ENCODE data around the gene GPR15LG.
A peak's percentile ranks its signal among the peaks of the same experiment; 100 is the strongest.
"Not testable (repeated sequence)": the region's sequence is repeated elsewhere in the genome, so short reads cannot be mapped to it uniquely, and the experiment has no call there.

The GPR15LG gene

GRCh38 chr10:84173501-84173929 lies at the start of gene GPR15LG:
Gene GPR15LG, plus strand, starts transcription at chr10:84173801. Its CDS starts 51 bp downstream, at chr10:84173852.
- DNase-seq (ENCODE audit: low read depth, low spot score), result no peak

- DNase-seq (ENCODE audit: low read depth, low spot score), result not testable (repeated sequence)
Observed at GRCh38 chr10:84125910-84126784, 47.5 kb upstream of the GPR15LG start.

DNA sequence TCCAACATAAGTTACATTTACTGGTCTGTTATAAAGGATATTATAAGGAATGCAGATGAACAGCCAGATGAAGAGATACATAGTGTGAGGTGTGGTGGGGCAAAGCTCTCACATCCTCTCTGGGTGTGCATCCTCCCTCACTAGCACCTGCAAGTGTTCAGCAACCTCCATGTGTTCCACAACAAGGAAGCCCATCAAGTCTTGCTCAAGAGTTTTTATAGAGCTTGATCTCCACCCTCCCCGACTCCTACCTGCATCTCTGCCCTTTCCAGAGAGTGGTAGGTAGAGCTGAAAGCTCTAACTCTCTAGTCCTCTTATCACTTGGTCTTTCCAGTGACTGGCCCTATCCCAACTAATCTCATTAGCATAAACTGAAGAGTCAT lies 46.8 kb upstream of the GPR15LG start:
- no peak for DNase-seq (ENCODE audit: low read depth, low spot score)

DNA sequence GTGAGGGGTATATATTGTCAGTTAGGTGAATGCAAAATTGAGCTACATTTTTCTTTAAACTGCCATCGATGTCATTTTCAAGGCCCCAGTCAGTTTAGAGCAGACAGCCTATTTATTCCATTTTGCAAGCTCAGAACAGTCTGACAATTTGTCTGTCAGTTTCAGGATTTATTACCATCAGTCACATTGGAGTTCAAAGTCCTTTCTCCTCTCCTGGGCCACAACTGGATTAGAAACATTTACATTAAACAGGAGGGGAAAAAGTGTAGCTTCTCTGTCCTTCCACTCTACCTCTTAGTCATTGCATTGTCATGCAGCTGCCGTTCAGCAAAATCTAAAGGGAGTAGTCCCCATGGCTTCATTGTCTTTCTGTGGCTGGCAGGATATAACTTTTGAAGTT lies 37.8 kb upstream of the GPR15LG start:
- DNase-seq (ENCODE audit: low read depth, low spot score), result no peak

DNA sequence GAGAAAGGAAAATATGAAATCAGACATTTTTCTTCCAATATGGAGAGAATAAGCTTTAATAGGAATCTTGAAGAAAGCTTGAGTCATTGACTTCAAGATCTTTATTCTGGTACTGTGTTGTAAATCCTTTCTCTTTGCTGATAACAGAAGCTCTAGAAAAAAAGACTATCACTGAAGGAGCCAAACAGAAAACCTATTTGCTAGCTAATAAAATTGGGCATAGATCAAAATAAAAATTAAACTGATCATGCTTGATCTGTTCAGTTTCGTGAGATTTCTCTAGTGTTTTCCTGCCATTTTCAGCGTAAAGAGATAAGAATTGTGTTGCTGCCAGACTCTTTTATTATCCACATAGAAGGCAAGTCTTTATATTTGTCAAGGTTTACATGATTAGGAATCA lies 35.8 kb upstream of the GPR15LG start:
- no peak for DNase-seq (ENCODE audit: low read depth, low spot score)

- DNase-seq (ENCODE audit: low read depth, low spot score), result no peak
Observed at GRCh38 chr10:84138478-84139125, 35.0 kb upstream of the GPR15LG start.

DNA sequence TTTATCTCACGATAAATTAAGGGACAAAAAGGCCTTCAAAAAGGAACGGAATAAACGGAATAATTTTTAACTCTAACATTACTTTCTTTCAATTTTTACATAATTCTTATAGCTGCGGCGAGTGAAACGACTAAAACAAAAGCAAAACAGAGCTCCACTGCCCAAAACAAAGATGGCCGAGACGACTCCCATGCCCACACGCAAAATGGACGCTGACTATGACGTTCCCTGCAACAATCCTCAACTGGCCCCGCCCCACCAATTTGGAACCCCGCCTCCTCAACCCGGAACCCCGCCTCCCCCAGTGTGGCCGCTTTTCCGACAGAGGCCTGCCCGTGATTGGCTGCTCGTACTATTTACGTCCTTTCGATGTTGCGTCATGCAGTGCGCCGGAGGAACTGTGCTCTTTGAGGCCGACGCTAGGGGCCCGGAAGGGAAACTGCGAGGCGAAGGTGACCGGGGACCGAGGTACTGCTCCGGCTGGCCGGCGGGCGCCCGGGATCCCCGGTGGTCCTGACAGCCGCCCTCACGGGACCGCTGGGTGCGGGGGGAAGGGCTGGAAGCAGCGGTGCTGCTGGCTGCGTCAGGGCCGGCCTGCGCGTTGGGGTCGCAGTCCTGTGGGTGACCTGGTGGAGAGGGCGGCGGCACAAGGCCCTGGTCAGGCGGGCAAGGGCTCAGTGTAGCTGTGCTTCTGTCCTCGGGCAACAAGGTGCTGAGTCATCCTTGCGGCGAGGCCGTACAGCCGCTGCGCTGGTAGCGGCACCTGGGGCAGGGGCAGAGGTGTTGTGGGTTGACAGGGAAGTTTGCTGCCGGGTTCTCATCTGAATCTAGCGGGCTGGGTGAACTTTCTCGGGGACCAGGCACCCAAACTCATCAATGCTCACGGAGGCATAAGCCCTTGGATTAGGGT lies 34.2 kb upstream of the GPR15LG start, which contains the start of gene GHITM:
Gene GHITM (plus strand): TSS at position 384 of the 910 bp plus-strand sequence. CDS start 1,992 bp downstream, outside the sequence.
- peak; percentile 97 for DNase-seq (ENCODE audit: low read depth, low spot score)

DNA sequence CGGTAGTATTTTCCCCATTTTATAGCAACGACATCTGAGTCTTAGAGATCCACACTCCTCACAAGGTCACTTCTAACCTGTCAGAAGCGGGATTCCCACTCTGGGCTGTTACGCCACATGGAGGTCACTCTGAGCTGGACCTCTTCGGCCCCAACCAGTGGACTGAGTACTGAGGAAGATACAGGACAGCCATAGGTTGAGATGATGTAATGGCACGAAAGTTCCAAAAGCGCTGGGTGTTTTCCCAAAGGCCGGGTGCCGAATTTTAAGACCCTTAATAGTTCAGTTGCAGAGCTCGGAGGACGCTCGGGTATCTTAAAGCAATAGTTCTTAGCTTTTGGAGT lies 33.6 kb upstream of the GPR15LG start:
- DNase-seq (ENCODE audit: low read depth, low spot score), result no peak

GRCh38 chr10:84147347-84147746 lies 26.3 kb upstream of the GPR15LG start:
- no peak for DNase-seq (ENCODE audit: low read depth, low spot score)

- DNase-seq (ENCODE audit: low read depth, low spot score), result peak; percentile 3
Observed at GRCh38 chr10:84148006-84148597, 25.5 kb upstream of the GPR15LG start.

- no peak for DNase-seq (ENCODE audit: low read depth, low spot score)
Observed at GRCh38 chr10:84149854-84150253, 23.7 kb upstream of the GPR15LG start.

GRCh38 chr10:84152769-84153168 lies 20.8 kb upstream of the GPR15LG start:
- DNase-seq (ENCODE audit: low read depth, low spot score), result no peak

DNA sequence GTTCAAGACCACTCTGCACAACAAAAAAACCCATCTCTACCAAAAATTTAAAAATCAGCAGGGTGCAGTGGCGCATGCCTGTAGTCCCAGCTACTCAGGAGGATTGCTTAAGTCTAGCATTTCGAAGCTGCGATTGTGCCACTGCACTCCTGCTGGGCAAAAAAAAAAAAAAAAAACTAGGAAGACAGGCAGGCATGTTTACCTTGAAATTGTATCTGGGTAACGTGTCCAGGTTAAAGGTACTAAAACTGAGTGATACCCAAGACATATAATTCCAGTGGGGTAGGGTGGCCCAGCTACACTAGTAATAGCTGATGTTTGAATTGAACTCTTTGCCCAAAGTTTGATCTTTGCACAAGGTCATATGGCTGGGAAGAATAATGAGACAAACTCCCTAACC lies 18.1 kb upstream of the GPR15LG start:
- no peak for DNase-seq (ENCODE audit: low read depth, low spot score)

- no peak for DNase-seq (ENCODE audit: low read depth, low spot score)
Observed at GRCh38 chr10:84156009-84156408, 17.6 kb upstream of the GPR15LG start.

DNA sequence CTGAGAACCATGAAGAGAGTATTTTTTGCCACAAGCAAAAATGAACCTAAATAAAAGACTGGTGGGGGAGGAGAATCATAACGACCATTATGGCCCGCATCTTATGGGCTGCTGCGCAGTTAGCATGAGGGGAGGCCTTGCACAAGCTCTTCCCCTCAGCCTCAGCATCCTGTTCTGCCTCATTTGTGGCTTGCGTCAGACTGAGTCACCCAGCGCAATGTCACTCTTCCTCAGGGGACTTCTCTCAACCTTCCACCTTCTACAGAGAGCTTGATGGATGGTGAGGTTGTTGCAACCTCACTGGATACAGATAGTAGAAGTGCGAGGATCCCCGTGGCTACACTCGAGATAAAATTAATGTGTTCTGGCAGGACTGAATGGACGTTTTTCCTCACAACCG lies 16.8 kb upstream of the GPR15LG start:
- no peak for DNase-seq (ENCODE audit: low read depth, low spot score)

GRCh38 chr10:84158061-84158460 lies 15.5 kb upstream of the GPR15LG start:
- DNase-seq (ENCODE audit: low read depth, low spot score), result no peak

- DNase-seq (ENCODE audit: low read depth, low spot score), result no peak
Observed at GRCh38 chr10:84158550-84158949, 15.1 kb upstream of the GPR15LG start.

- DNase-seq (ENCODE audit: low read depth, low spot score), result no peak
Observed at GRCh38 chr10:84159076-84159685, 14.4 kb upstream of the GPR15LG start.

DNA sequence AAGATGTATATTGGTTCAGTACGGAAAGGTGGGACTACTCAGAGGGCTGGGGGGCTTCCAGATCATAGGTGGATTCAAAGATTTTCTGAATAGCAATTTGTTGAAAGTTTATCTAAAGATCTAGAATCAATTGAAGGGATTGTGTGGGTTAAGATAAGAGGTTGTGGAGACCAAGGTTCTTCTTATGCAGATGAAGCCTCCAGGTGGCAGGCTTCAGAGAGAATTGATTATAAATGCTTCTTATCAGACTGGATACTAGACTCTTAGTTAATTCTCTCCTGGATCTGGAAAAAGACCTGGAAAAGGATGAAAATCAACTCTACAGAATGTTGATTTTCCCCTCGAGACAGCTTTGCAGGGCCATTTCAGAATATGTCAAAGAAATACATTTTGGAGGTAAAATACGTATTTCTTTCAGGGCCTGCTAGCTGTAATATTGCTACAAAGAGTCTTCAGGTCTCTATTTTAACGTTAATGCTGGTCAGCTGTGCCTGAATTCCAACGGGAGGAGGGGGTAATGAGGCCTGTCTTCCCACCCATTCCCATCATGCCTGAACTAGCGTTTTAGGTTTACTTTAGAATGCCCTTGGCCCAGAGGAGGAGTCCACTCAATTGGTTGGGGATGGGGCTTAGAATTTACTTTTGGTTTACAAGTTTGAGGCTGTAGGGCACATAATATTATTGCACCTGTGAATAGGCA lies 12.8 kb upstream of the GPR15LG start:
- DNase-seq (ENCODE audit: low read depth, low spot score), result no peak

DNA sequence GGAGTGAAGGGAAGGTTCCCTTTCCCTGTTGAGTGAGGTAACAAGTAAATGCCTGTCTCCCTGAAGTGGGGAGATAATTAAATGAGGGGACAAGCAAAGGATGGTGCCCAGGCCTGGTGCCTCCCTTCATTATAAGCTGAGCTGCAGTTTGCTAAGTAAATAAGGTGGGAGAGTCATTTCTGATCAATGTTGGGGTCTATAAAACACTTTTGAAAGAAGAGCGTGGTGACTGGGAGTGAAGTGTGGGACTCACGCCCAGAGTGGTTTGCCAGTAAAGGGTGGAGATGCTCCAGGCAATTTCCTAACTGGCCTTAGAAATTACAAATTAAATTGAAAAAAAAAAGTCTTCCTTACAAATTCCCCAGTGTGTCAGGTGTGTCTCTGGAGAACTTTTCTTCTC lies 9.6 kb upstream of the GPR15LG start:
- no peak for DNase-seq (ENCODE audit: low read depth, low spot score)

DNA sequence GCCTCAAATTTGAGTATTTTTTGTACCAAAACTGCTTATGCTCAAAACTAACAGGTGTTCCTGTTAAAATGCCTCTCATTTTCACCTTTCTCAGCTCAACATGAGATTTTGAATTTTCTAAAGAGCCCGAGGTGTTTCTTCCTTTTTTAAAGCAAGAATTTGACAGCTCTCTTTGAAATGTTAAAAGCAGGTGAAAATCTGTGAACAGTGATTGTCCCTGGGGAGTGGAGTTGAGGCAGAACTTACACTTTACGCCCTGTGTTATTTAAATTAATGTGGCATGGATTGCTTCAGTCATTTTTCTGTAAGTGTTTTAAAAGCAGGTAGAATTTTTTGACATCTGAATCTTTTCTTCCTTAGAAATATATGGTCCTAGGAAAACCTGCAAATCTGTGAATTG lies 9.2 kb upstream of the GPR15LG start:
- DNase-seq (ENCODE audit: low read depth, low spot score), result no peak
